HCT116 (cell line): ENCODE data around the gene ARHGEF6. TPM values are rescaled to one million over a fixed set of nuclear protein-coding genes. Genes with fewer than 3 reads are reported as not detected.

ENCODE experiments used
- ATAC-seq: fragments of 200-7000 bp; cut with Tn5 transposase; 2 replicates; pipeline ENCODE4 v1.9.1; 2020; ENCODE audit warnings: mild to moderate bottlenecking, moderate library complexity
- BruUV-seq: library from RNA; stranded (reverse); fragments of 400-500 nt; replicated peaks from 2 replicates; lab custom pipeline; 2021; lab: Mats Ljungman, UMichigan
- CTCF ChIA-PET: fragments of 300-600 bp; sonication (Branson Sonifier 250); formaldehyde crosslinking; loops from one replicate; lab custom pipeline; 2021; ENCODE audit warnings: antibody characterized with exemption; lab: Charles Lee
- POLR2A ChIA-PET: fragments of 300-600, 350-600 bp; sonication (Branson Sonifier 250); formaldehyde crosslinking; loops from one replicate; lab custom pipeline; 2021; ENCODE audit warnings: antibody characterized with exemption; lab: Charles Lee
- RAD21 ChIA-PET, 2 experiments: fragments of 300-600 bp; sonication (Branson Sonifier 250); formaldehyde crosslinking; loops; one replicate each; lab custom pipeline; 2023; ENCODE audit warnings: low total read pairs in 2 of 2; ENCODE audit not compliant: uncharacterized antibody in 2 of 2, unreplicated experiment in 2 of 2, low non-redundant PET in 1 of 2; lab: Charles Lee
- DNase-seq: peaks from one replicate; pipeline ENCODE4 v3.0.0-alpha.2; 2010; ENCODE audit warnings: low read depth, low spot score
- H2AFZ ChIP-seq: fragments of 200-600 bp; shearing (Covaris generic), sonication (generic); 2 replicates; pipeline ENCODE4 v1.6.1; 2017; ENCODE audit warnings: low read depth, mixed run types, mixed read lengths, antibody characterized with exemption, low read length; ENCODE audit not compliant: poor library complexity, severe bottlenecking
- H3K27ac ChIP-seq: 2 replicates; pipeline ENCODE4 v1.5.1; 2012; ENCODE audit warnings: low read depth, low read length
- H3K27me3 ChIP-seq: fragments of 200-600 bp; sonication (generic); 2 replicates; pipeline ENCODE4 v1.6.1; 2016; ENCODE audit warnings: mixed run types, low read length, mixed read lengths; ENCODE audit not compliant: insufficient read depth
- H3K36me3 ChIP-seq, 2 experiments: fragments of 200-500 bp in 1 of 2; fragments of 200-600 bp in 1 of 2; sonication (Bioruptor generic) in 1 of 2; sonication (generic) in 1 of 2; 2 replicates each; pipeline versions ENCODE4 v1.5.1 to v1.6.1; 2014 to 2016; ENCODE audit warnings: low read length in 2 of 2, inconsistent platforms in 1 of 2, mixed read lengths in 1 of 2, mixed run types in 1 of 2; ENCODE audit not compliant: insufficient read depth in 2 of 2, control insufficient read depth in 1 of 2
- H3K4me1 ChIP-seq, 2 experiments: fragments of 200-600 bp in 1 of 2; sonication (generic) in 1 of 2; 2 replicates each; pipeline versions ENCODE4 v1.5.1 to v1.6.1; 2012 to 2017; ENCODE audit warnings: low read length in 2 of 2, inconsistent platforms in 1 of 2, mild to moderate bottlenecking in 1 of 2, mixed read lengths in 1 of 2, mixed run types in 1 of 2, moderate library complexity in 1 of 2; ENCODE audit not compliant: insufficient read depth in 2 of 2, control insufficient read depth in 1 of 2
- H3K4me2 ChIP-seq: fragments of 200-600 bp; sonication (generic); 2 replicates; pipeline ENCODE4 v1.6.1; 2017; ENCODE audit warnings: mixed run types, low read length, mixed read lengths
- H3K4me3 ChIP-seq, 2 experiments: fragments of 200-600 bp in 1 of 2; sonication (generic) in 1 of 2; replicated peaks in 1 of 2; 2 replicates each; pipeline ENCODE4 v1.5.1; 2011 to 2016; ENCODE audit warnings: low read length in 2 of 2, control low read depth in 1 of 2, low read depth in 1 of 2, mild to moderate bottlenecking in 1 of 2, mixed read lengths in 1 of 2, mixed run types in 1 of 2
- H3K79me2 ChIP-seq: fragments of 200-600 bp; sonication (generic); 2 replicates; pipeline ENCODE4 v1.6.1; 2017; ENCODE audit warnings: mild to moderate bottlenecking, mixed run types, low read length, moderate library complexity, mixed read lengths; ENCODE audit not compliant: insufficient read depth
- H3K9ac ChIP-seq: fragments of 200-600 bp; sonication (generic); 2 replicates; pipeline ENCODE4 v1.6.1; 2016; ENCODE audit warnings: low read length, mixed read lengths
- H3K9me2 ChIP-seq: fragments of 200-600 bp; sonication (generic), shearing (Covaris generic); 2 replicates; pipeline ENCODE4 v1.6.1; 2017; ENCODE audit warnings: mixed run types, mild to moderate bottlenecking, moderate library complexity; ENCODE audit not compliant: insufficient read depth
- H3K9me3 ChIP-seq, 2 experiments: fragments of 200-500 bp in 1 of 2; fragments of 200-600 bp in 1 of 2; sonication (Bioruptor generic) in 1 of 2; sonication (generic) in 1 of 2; 2 replicates each; pipeline ENCODE4 v1.6.1; 2014 to 2017; ENCODE audit warnings: low read length in 2 of 2, mixed read lengths in 2 of 2, inconsistent platforms in 1 of 2, low read depth in 1 of 2, mild to moderate bottlenecking in 1 of 2, mixed run types in 1 of 2, moderate library complexity in 1 of 2; ENCODE audit not compliant: control insufficient read depth in 1 of 2, insufficient read depth in 1 of 2
- H4K20me1 ChIP-seq: fragments of 200-600 bp; sonication (generic), shearing (Covaris generic); 2 replicates; pipeline ENCODE4 v1.6.1; 2017; ENCODE audit warnings: mixed run types, mild to moderate bottlenecking, moderate library complexity; ENCODE audit not compliant: insufficient read depth
- CBX3 ChIP-seq: IDR thresholded peaks from 2 replicates; pipeline ENCODE4 v1.6.1; 2012; ENCODE audit warnings: low read depth
- CEBPB ChIP-seq: IDR thresholded peaks from 2 replicates; pipeline ENCODE4 v1.6.1; 2012; ENCODE audit warnings: low read depth
- CTCF ChIP-seq, 3 experiments: fragments of 200-600 bp in 1 of 3; sonication (generic) in 1 of 3; IDR thresholded peaks in 2 of 3; conservative IDR thresholded peaks in 1 of 3; 2 replicates each; pipeline ENCODE4 v1.5.1; 2012 to 2017; ENCODE audit warnings: low read depth in 2 of 3, low read length in 2 of 3, antibody characterized with exemption in 1 of 3, borderline replicate concordance in 1 of 3, control low read depth in 1 of 3, mild to moderate bottlenecking in 1 of 3, mixed read lengths in 1 of 3, mixed run types in 1 of 3, moderate library complexity in 1 of 3; ENCODE audit not compliant: insufficient read depth in 1 of 3
- EGR1 ChIP-seq: IDR thresholded peaks from 2 replicates; pipeline ENCODE4 v1.6.1; 2012; ENCODE audit warnings: low read depth
- EZH2 ChIP-seq: fragments of 200-600 bp; sonication (generic); IDR thresholded peaks from 2 replicates; pipeline ENCODE4 v1.6.1; 2017; ENCODE audit warnings: antibody characterized with exemption, mixed run types
- EZH2phosphoT487 ChIP-seq: fragments of 200-600 bp; IDR thresholded peaks from 2 replicates; pipeline ENCODE4 v1.6.1; 2018; ENCODE audit warnings: antibody characterized with exemption, borderline replicate concordance
- MAX ChIP-seq: IDR thresholded peaks from 2 replicates; pipeline ENCODE4 v1.6.1; 2012
- POLR2A ChIP-seq: IDR thresholded peaks from 2 replicates; pipeline ENCODE4 v1.7.0; 2011; ENCODE audit warnings: borderline replicate concordance; ENCODE audit not compliant: insufficient read depth, insufficient read length; ENCODE audit errors: extremely low read depth
- POLR2AphosphoS5 ChIP-seq: IDR thresholded peaks from 2 replicates; pipeline ENCODE4 v1.6.1; 2011; ENCODE audit warnings: mild to moderate bottlenecking, low read depth, low read length, moderate library complexity
- RAD21 ChIP-seq: IDR thresholded peaks from 2 replicates; pipeline ENCODE4 v1.6.1; 2012; ENCODE audit warnings: low read depth, mild to moderate bottlenecking
- SP1 ChIP-seq: IDR thresholded peaks from 2 replicates; pipeline ENCODE4 v1.6.1; 2012; ENCODE audit warnings: low read depth
- ZBTB33 ChIP-seq: IDR thresholded peaks from 2 replicates; pipeline ENCODE4 v1.6.1; 2011; ENCODE audit warnings: mild to moderate bottlenecking, low read length, moderate library complexity; ENCODE audit not compliant: insufficient replicate concordance; ENCODE audit errors: extremely low read depth
- ZFX ChIP-seq: fragments of 450-650 bp; IDR thresholded peaks from 2 replicates; pipeline ENCODE4 v1.6.1; 2017
- ZNF274 ChIP-seq: fragments of 200-500 bp; sonication (Bioruptor generic); IDR thresholded peaks from 2 replicates; pipeline ENCODE4 v1.6.1; 2014; ENCODE audit warnings: mild to moderate bottlenecking, low read depth, low read length, inconsistent platforms
- intact Hi-C: fragments of 100-400 bp; cut with micrococcal nuclease; formaldehyde crosslinking; loops from 2 replicates; pipeline ENCODE4 v1.10.0; 2022
- total RNA-seq: library from RNA; stranded (reverse); gene quantifications from one replicate; pipeline ENCODE4 v1.2.1, GENCODE V29; 2021; ENCODE audit not compliant: unreplicated experiment

The ARHGEF6 gene
- total RNA-seq, 1 experiment from 2014 or later: 1.9 TPM

GRCh38 chrX:136708348-136708747 is 72.4 kb downstream of the ARHGEF6 start:
- BruUV-seq: no TSS peak
- Histone ChIP-seq H3K4me2 (no peak overlapping the region), H3K27me3 (no peaks in the 10 kb centered on the region), H3K9me3 (no peaks in the 10 kb centered on the region), H4K20me1 (no peaks in the 10 kb centered on the region), H3K27ac (no peak overlapping the region), H3K36me3 (no peaks in the 10 kb centered on the region), H3K9ac (no peak overlapping the region), H3K79me2 (no peaks in the 10 kb centered on the region), H3K4me3 (no peak overlapping the region), H3K4me1 (no peaks in the 10 kb centered on the region), H2AFZ (no peak overlapping the region)
- ChIA-PET RAD21 (interaction anchor here in 1 of 2 experiments (0.7 kb wide), 1 partner anchor 100 kb away, joined by 3 read pairs; no protein-coding TSS in a partner anchor), CTCF (interaction anchor here (0.5 to 1.5 kb wide), 2 partner anchors 13 to 176 kb away, joined by 3 to 4 read pairs; partner anchors contain the start of gene VGLL1), POLR2A (no interaction called here)
- intact Hi-C loops: no loop called here
- ATAC-seq (peak; percentile 75), DNase-seq (no peak)
- TF ChIP-seq MAX (no peak), EZH2 (no peak), EGR1 (no peak), ZNF274 (no peak), ZBTB33 (no peak), CBX3 (no peak), CTCF (IDR thresholded peaks at IDR 0.05 in 2 of 3, conservative IDR thresholded peaks at IDR 0.05 in 1 of 3; ENCODE audit: borderline replicate concordance in 1 of 3, insufficient read depth in 1 of 3, low read depth in 2 of 3, low read length in 2 of 3) (peak in 2 of 3 experiments; percentile 27 to 51; a peak in 3 of 6 replicates), RAD21 (0 out of 2 replicates have a peak, but pooled peaks have one; percentile 16), SP1 (no peak), EZH2phosphoT487 (no peak), CEBPB (no peak), POLR2A (no peak), POLR2AphosphoS5 (no peak), ZFX (no peak)
- TF ChIP-seq, all 23 proteins: peak for 2
- no peaks in the 10 kb centered on the region for H3K9me2 ChIP-seq
